BJ (cell line): ENCODE measurements around the gene R3HDM2. TPM values are rescaled to one million over a fixed set of nuclear protein-coding genes. Genes with fewer than 3 reads are reported as not detected.
"Not testable (repeated sequence)": the region's sequence is repeated elsewhere in the genome, so short reads cannot be mapped to it uniquely, and the experiment has no call there.

Source experiments
- CTCF ChIA-PET: fragments of 350-600 bp; formaldehyde crosslinking; extraction: SDS; loops from one replicate; lab custom pipeline; 2021; ENCODE audit warnings: antibody characterized with exemption, inconsistent platforms; lab: Yijun Ruan, JAX
- POLR2A ChIA-PET: fragments of 300-600 bp; sonication (Branson Sonifier 250); formaldehyde crosslinking; extraction: SDS; loops from one replicate; lab custom pipeline; 2021; ENCODE audit warnings: antibody characterized with exemption; lab: Charles Lee
- DNase-seq: peaks from one replicate; pipeline ENCODE4 v3.0.0-alpha.2; 2011; ENCODE audit warnings: low read depth
- H3K27me3 ChIP-seq: 2 replicates; pipeline ENCODE4 v1.6.0; 2011; ENCODE audit warnings: low read length; ENCODE audit not compliant: control insufficient read depth, insufficient read depth
- H3K36me3 ChIP-seq: 2 replicates; pipeline ENCODE4 v1.5.1; 2011; ENCODE audit warnings: low read length; ENCODE audit not compliant: control insufficient read depth, insufficient read depth
- H3K4me3 ChIP-seq: 2 replicates; pipeline ENCODE4 v1.5.1; 2011; ENCODE audit warnings: low read depth, mild to moderate bottlenecking, control low read depth, low read length
- CTCF ChIP-seq: IDR thresholded peaks from 2 replicates; pipeline ENCODE4 v1.5.1; 2011; ENCODE audit warnings: low read depth, mild to moderate bottlenecking, control low read depth, inconsistent platforms, low read length, moderate library complexity; ENCODE audit not compliant: insufficient read depth
- polyA plus RNA-seq: library from polyadenylated mRNA; depleted of rRNA; stranded (reverse); fragments of >200 nt; gene quantifications from 2 replicates; pipeline ENCODE4 v1.2.3, GENCODE V29; 2011

Gene R3HDM2
- polyA plus RNA-seq, 1 experiment = 27.4 TPM

GRCh38 chr12:57450057-57450456 is 19.2 kb upstream of the R3HDM2 start:
- no peak for DNase-seq
- Histone ChIP-seq H3K36me3 (no peaks in the 10 kb centered on the region), H3K27me3 (no peaks in the 10 kb centered on the region), H3K4me3 (no peak overlapping the region)
- CTCF ChIA-PET = interaction anchor here (0.8 to 16.7 kb wide), 5 partner anchors 9 to 143 kb away, joined by 3 to 411 read pairs (median 3); no protein-coding TSS in a partner anchor
- POLR2A ChIA-PET = no interaction called here
- TF ChIP-seq CTCF = no peak

GRCh38 chr12:57449375-57449774 is 18.5 kb upstream of the R3HDM2 start:
- CTCF ChIA-PET = interaction anchor here (1.1 to 16.7 kb wide), 2 partner anchors 12 to 142 kb away, joined by 3 to 411 read pairs; no protein-coding TSS in a partner anchor
- TF ChIP-seq CTCF = no peak
- no peak overlapping the region for H3K4me3 ChIP-seq
- H3K36me3 ChIP-seq = no peaks in the 10 kb centered on the region
- no peaks in the 10 kb centered on the region for H3K27me3 ChIP-seq
- no peak for DNase-seq
- POLR2A ChIA-PET = no interaction called here

DNA sequence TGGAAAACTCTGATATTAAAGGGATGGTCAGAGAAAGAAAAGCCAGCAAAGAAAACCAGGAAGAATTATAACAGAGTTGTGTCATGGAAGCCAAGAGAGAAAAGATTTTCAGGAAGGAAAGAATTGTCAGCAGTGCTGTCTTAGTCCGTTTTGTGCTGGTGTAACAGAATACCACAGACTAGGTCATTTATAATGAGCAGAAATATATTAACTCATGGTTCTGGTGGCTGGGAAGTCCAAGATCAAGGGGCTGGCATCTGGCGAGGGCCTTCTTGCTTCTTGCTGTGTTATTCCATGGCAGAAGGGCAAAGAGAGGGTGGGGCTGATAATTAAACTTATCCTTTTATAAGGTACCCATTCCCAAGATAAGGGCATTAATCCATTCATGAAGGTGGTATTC is 17.8 kb upstream of the R3HDM2 start:
- no peak for TF ChIP-seq CTCF
- POLR2A ChIA-PET = no interaction called here
- CTCF ChIA-PET = interaction anchor here (16.7 kb wide), 1 partner anchor 141 kb away, joined by 411 read pairs; no protein-coding TSS in a partner anchor

DNA sequence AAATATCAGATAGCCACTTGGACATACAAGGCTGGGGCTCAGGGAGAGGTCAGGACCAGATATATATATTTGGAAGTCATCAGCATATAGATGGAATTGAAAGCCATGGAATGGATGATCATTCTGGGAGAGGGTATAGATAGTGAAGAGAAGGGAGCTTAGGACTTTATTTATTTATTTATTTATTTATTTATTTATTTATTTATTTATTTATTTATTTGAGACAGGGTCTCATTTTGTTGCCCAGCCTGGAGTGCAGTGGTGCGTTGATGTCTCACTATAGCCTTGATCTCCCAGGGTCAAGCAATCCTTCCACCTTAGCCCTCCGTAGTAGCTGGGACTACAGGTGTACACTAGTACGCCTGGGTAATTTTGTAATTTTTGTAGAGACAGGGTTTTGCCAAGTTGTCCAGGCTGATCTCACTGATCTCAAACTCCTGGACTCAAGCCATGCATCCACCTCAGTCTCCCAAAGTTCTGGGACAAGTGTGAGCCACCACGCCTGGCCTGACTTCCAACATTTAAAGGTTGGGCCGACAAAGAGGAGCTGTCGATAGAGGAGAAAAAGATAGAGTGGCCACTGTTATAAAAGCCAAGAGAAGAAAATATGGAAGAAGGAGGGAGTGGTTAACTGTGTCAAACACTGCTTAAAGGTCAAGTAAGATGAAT is 15.6 kb upstream of the R3HDM2 start:
- no peaks in the 10 kb centered on the region for H3K36me3 ChIP-seq
- DNase-seq = no peak
- no peak for TF ChIP-seq CTCF
- no peak overlapping the region for H3K4me3 ChIP-seq
- ChIA-PET CTCF (interaction anchor here (1.0 to 1.2 kb wide), 3 partner anchors 9 to 139 kb away, joined by 3 read pairs; no protein-coding TSS in a partner anchor), POLR2A (no interaction called here)
- H3K27me3 ChIP-seq = no peaks in the 10 kb centered on the region

More for the DNA sequence above, 17.8 kb upstream of the R3HDM2 start:
- no peak for DNase-seq
- no peaks in the 10 kb centered on the region for H3K27me3 ChIP-seq
- no peak overlapping the region for H3K4me3 ChIP-seq
- no peaks in the 10 kb centered on the region for H3K36me3 ChIP-seq

DNA sequence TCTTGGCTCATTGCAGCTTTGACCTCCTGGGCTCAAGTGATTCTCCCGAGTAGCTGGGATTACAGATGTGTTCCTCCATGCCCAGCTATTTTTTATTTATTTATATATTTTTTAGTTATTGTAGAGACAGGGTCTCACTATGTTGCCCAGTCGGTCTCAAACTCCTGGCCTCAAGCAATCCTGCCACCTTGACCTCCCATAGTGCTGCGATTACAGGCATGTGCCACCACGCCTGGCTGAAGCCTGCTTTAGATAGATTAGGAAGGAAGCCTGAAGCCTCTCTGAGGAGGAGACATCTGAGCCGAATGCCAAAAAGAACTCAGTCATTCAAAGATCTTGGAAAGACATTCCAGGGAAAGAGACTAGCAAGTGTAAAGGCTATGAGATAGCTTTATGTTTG is 13.9 kb upstream of the R3HDM2 start:
- Histone ChIP-seq H3K36me3 (no peaks in the 10 kb centered on the region), H3K27me3 (no peaks in the 10 kb centered on the region), H3K4me3 (no peak overlapping the region)
- ChIA-PET POLR2A (no interaction called here), CTCF (interaction anchor here (1.6 to 2.1 kb wide), 2 partner anchors 9 to 11 kb away, joined by 6 to 9 read pairs; no protein-coding TSS in a partner anchor)
- TF ChIP-seq CTCF = no peak
- no peak for DNase-seq

- CTCF ChIA-PET = interaction anchor here (1.6 to 2.1 kb wide), 2 partner anchors 9 to 11 kb away, joined by 6 to 9 read pairs; no protein-coding TSS in a partner anchor
- H3K36me3 ChIP-seq, H3K27me3 ChIP-seq, DNase-seq, H3K4me3 ChIP-seq, POLR2A ChIA-PET: not testable (repeated sequence)
Observed at GRCh38 chr12:57444337-57444736, 13.5 kb upstream of the R3HDM2 start.
